NOMO-1 treated with DMSO at 0.1 percent for 48 hours (cell line): ENCODE measurements around the gene CCDC28B.

Experiments used
- DNase-seq: peaks from one replicate; lab custom pipeline; 2025; ENCODE audit not compliant: unreplicated experiment; lab: John Stamatoyannopoulos, UW

Gene CCDC28B

DNA sequence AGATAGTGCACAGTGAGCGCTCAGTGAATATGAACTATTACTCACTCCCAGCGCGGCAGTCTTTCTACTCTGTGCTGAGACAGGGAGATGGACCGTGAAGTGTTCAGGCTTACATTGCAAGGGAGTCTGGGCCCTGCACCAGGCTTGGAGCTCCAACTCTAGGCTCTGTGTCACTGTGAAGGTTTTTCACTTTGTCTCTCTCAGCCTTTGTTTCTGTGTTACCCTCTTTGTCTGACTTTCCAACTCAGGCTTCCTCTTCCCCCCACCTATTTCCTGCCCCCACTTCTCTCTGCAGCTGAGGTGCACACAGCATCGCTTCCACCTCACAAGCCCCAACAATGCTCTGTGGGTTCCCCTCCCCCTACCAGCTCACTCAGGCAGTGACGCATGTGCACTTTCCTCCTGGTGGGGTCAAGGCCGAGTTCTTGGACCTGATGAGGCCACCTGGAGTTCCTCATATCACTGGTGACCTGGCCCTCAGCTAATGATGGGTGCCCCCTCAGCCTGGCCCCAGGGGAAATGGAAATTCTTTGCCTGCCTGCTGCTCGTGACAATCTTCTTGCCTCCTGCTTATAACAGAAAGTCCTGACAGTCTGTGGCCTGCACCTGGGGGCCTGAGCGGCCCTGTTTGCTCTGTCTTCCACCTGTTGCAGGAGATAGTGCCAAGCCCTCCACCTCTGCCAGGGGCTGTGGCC is 49.6 kb downstream of the CCDC28B start:
- peak; percentile 23 for DNase-seq

DNA sequence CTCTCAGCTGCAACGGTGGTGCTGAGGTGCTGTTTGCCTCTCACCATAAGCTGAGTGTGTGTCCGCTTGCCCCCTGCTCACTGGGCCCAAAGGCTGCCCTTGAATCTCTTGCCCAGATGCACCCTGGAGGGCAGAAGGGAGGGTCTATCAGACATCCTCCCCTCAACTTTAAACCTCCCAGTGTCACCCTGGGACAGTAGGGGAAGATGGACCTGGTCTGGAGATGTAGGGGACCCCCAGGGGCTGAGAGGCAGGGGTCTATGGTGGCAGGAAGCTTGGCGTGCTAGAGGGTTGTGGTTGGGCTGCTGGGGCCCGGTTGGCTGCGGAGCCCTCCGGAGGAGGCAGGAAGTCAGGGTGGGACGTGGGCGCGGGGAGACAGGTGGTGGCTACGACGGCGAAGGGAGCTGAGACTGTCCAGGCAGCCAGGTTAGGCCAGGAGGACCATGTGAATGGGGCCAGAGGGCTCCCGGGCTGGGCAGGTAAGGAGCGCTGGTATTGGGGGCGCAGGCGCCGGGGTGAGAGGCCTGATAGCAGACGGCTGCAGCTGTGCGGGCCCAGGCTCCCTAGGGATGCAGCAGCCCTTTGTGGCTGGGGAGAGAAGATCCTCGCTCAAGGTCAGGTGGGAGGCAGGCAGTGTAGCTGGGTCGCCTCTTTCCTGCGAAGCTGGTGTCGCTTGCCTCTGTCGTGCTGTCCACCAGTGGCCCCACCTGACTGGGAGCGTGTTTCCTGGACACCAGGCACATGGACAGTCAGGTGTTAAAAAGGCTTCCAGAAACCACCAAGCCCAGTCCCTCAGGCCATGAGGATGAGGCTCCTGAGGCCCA is 50.7 kb downstream of the CCDC28B start, which contains the start of gene LCK:
LCK (plus strand) TSS at position 373 of the 824 bp plus-strand sequence. CDS start 23,065 bp downstream, outside the sequence.
- no peak for DNase-seq
